GM19025 (cell line): ENCODE results near the gene PKP1.

ENCODE experiments used
- ATAC-seq: cut with Tn5 transposase; IDR thresholded peaks from one replicate; pipeline ENCODE4 v1.9.1; 2021; ENCODE audit warnings: mild to moderate bottlenecking, low read depth, moderate library complexity; ENCODE audit not compliant: unreplicated experiment

PKP1 gene

GRCh38 chr1:201305815-201306214 is 22.5 kb downstream of the PKP1 start:
- ATAC-seq = no peak

- no peak for ATAC-seq
These were observed 23.9 kb downstream of the PKP1 start for GRCh38 chr1:201307231-201307630.

- ATAC-seq = no peak
These were observed 24.6 kb downstream of the PKP1 start for GRCh38 chr1:201307760-201308499.

GRCh38 chr1:201309416-201309815 is 26.1 kb downstream of the PKP1 start:
- no peak for ATAC-seq

- ATAC-seq = no peak
These were observed 27.1 kb downstream of the PKP1 start for GRCh38 chr1:201310251-201310985.

- ATAC-seq = no peak
These were observed 27.7 kb downstream of the PKP1 start for GRCh38 chr1:201310986-201311355.

GRCh38 chr1:201311356-201312011 is 28.2 kb downstream of the PKP1 start:
- ATAC-seq = no peak

GRCh38 chr1:201312298-201312697 is 29.0 kb downstream of the PKP1 start:
- no peak for ATAC-seq

GRCh38 chr1:201313086-201313485 is 29.8 kb downstream of the PKP1 start:
- no peak for ATAC-seq

- ATAC-seq = no peak
These were observed 33.2 kb downstream of the PKP1 start for GRCh38 chr1:201316556-201316955.

- ATAC-seq = no peak
These were observed 34.2 kb downstream of the PKP1 start for GRCh38 chr1:201317551-201317950.

- ATAC-seq = no peak
These were observed 35.4 kb downstream of the PKP1 start for GRCh38 chr1:201318504-201319340.

- no peak for ATAC-seq
These were observed 36.3 kb downstream of the PKP1 start for GRCh38 chr1:201319631-201320030.

- no peak for ATAC-seq
These were observed 37.0 kb downstream of the PKP1 start for GRCh38 chr1:201320168-201320788.

GRCh38 chr1:201321826-201322390 is 38.6 kb downstream of the PKP1 start:
- no peak for ATAC-seq

GRCh38 chr1:201322653-201323510 is 39.6 kb downstream of the PKP1 start:
- no peak for ATAC-seq

GRCh38 chr1:201324306-201324705 is 41.0 kb downstream of the PKP1 start:
- no peak for ATAC-seq

- ATAC-seq = no peak
These were observed 41.7 kb downstream of the PKP1 start for GRCh38 chr1:201324821-201325677.
